SKM-1 treated with dmso at 0.1 percent for 144 hours (cell line): ENCODE results near the gene COG5.

ENCODE experiments used
- DNase-seq: peaks from one replicate; lab custom pipeline; 2025; ENCODE audit not compliant: unreplicated experiment; lab: John Stamatoyannopoulos, UW

The COG5 gene

GRCh38 chr7:107396081-107396480 is 167.6 kb downstream of the COG5 start:
- DNase-seq: no peak

- DNase-seq: no peak
Measured at GRCh38 chr7:107394831-107395230, 168.9 kb downstream of the COG5 start.

GRCh38 chr7:107394276-107394675 is 169.4 kb downstream of the COG5 start:
- DNase-seq: no peak

GRCh38 chr7:107392830-107393229 is 170.9 kb downstream of the COG5 start:
- DNase-seq: no peak

- no peak for DNase-seq
Measured at GRCh38 chr7:107390916-107391315, 172.8 kb downstream of the COG5 start.

GRCh38 chr7:107388604-107389003 is 175.1 kb downstream of the COG5 start:
- no peak for DNase-seq

GRCh38 chr7:107387573-107388219 is 176.0 kb downstream of the COG5 start:
- no peak for DNase-seq

- DNase-seq: no peak
Measured at GRCh38 chr7:107387128-107387527, 176.6 kb downstream of the COG5 start.

- no peak for DNase-seq
Measured at GRCh38 chr7:107386548-107387102, 177.1 kb downstream of the COG5 start.

- DNase-seq: no peak
Measured at GRCh38 chr7:107384025-107384424, 179.7 kb downstream of the COG5 start.

GRCh38 chr7:107383203-107383602 is 180.5 kb downstream of the COG5 start:
- no peak for DNase-seq

- no peak for DNase-seq
Measured at GRCh38 chr7:107381453-107381852, 182.3 kb downstream of the COG5 start.

- DNase-seq: no peak
Measured at GRCh38 chr7:107373354-107373753, 190.4 kb downstream of the COG5 start.

- DNase-seq: no peak
Measured at GRCh38 chr7:107372298-107372697, 191.4 kb downstream of the COG5 start.

- no peak for DNase-seq
Measured at GRCh38 chr7:107370816-107371215, 192.9 kb downstream of the COG5 start.

- no peak for DNase-seq
Measured at GRCh38 chr7:107364787-107365186, 198.9 kb downstream of the COG5 start.

- DNase-seq: no peak
Measured at GRCh38 chr7:107359520-107360316, 204.0 kb downstream of the COG5 start.

GRCh38 chr7:107355616-107356015 is 208.1 kb downstream of the COG5 start:
- DNase-seq: no peak

- DNase-seq: no peak
Measured at GRCh38 chr7:107354640-107355039, 209.1 kb downstream of the COG5 start.

GRCh38 chr7:107353701-107354100 is 210.0 kb downstream of the COG5 start:
- DNase-seq: no peak

- no peak for DNase-seq
Measured at GRCh38 chr7:107345898-107346297, 217.8 kb downstream of the COG5 start.

GRCh38 chr7:107344799-107345198 is 218.9 kb downstream of the COG5 start:
- DNase-seq: no peak
